DND-41 (cell line): Measurements from ENCODE around the gene ZIC4.

ENCODE experiments used
- CTCF ChIP-seq: IDR thresholded peaks from 2 replicates; pipeline ENCODE4 v1.5.1; 2012; ENCODE audit warnings: borderline replicate concordance, low read length, moderate library complexity, mild to moderate bottlenecking; ENCODE audit not compliant: poor library complexity, severe bottlenecking; ENCODE audit errors: extremely low read depth
- EZH2 ChIP-seq: IDR thresholded peaks from 3 replicates; pipeline ENCODE4 v1.6.1; 2012; ENCODE audit warnings: borderline replicate concordance, low read depth, mild to moderate bottlenecking, moderate library complexity, low read length, inconsistent platforms; ENCODE audit not compliant: severe bottlenecking

GRCh38 chr3:147390589-147391569 lies 15.5 kb downstream of the ZIC4 start:
- TF ChIP-seq CTCF, result no peak
- TF ChIP-seq EZH2, result no peak
